Choroid plexus epithelial cell (primary cell): ENCODE measurements around the gene SYCE1L.
A peak's percentile ranks its signal among the peaks of the same experiment; 100 is the strongest.

Experiments
- DNase-seq: peaks from one replicate; pipeline ENCODE4 v3.0.0-alpha.2; 2010; ENCODE audit warnings: low read depth
- H3K4me3 ChIP-seq: 2 replicates; pipeline ENCODE4 v1.5.1; 2011; ENCODE audit warnings: low read depth, mild to moderate bottlenecking, control low read depth, low read length, moderate library complexity
- CTCF ChIP-seq: conservative IDR thresholded peaks from 2 replicates; pipeline ENCODE4 v1.5.1; 2011; ENCODE audit warnings: low read depth, mild to moderate bottlenecking, control low read depth, inconsistent platforms, low read length, moderate library complexity

The SYCE1L gene

GRCh38 chr16:77214411-77215138, 15.4 kb downstream of the SYCE1L start:
- DNase-seq = no peak
- TF ChIP-seq CTCF = no peak
- no peak overlapping the region for H3K4me3 ChIP-seq

- no peak for DNase-seq
- no peak overlapping the region for H3K4me3 ChIP-seq
- no peak for TF ChIP-seq CTCF
These were observed 20.2 kb downstream of the SYCE1L start for GRCh38 chr16:77219437-77219836.

- TF ChIP-seq CTCF = no peak
- no peak overlapping the region for H3K4me3 ChIP-seq
- peak; percentile 43 for DNase-seq
These were observed 21.2 kb downstream of the SYCE1L start for GRCh38 chr16:77220427-77220826.

GRCh38 chr16:77221482-77221881, 22.3 kb downstream of the SYCE1L start:
- no peak overlapping the region for H3K4me3 ChIP-seq
- no peak for TF ChIP-seq CTCF
- no peak for DNase-seq

GRCh38 chr16:77223184-77223583, 24.0 kb downstream of the SYCE1L start:
- TF ChIP-seq CTCF = peak; percentile 47
- no peak overlapping the region for H3K4me3 ChIP-seq
- DNase-seq = no peak

- H3K4me3 ChIP-seq = no peak overlapping the region
- no peak for TF ChIP-seq CTCF
- no peak for DNase-seq
These were observed 26.0 kb downstream of the SYCE1L start for GRCh38 chr16:77225182-77225581.

- H3K4me3 ChIP-seq = no peak overlapping the region
- peak; percentile 18 for DNase-seq
- TF ChIP-seq CTCF = no peak
These were observed 28.5 kb downstream of the SYCE1L start for GRCh38 chr16:77227745-77228144.
